Caco-2 (cell line): Measurements from ENCODE around the gene B3GNT4. TPM values are rescaled to one million over a fixed set of nuclear protein-coding genes. Genes with fewer than 3 reads are reported as not detected.
A peak's percentile ranks its signal among the peaks of the same experiment; 100 is the strongest.

Source experiments
- BruUV-seq: library from RNA; stranded (reverse); fragments of 400-500 nt; replicated peaks from 2 replicates; lab custom pipeline; 2021; lab: Mats Ljungman, UMichigan
- CTCF ChIA-PET: fragments of 300-600 bp; sonication (Branson Sonifier 250); formaldehyde crosslinking; loops from one replicate; lab custom pipeline; 2022; ENCODE audit warnings: antibody characterized with exemption; lab: Charles Lee
- POLR2A ChIA-PET: fragments of 300-600 bp; sonication (Branson Sonifier 250); formaldehyde crosslinking; loops from one replicate; lab custom pipeline; 2022; ENCODE audit warnings: antibody characterized with exemption; lab: Charles Lee
- DNase-seq, 2 experiments: peaks; one replicate each; pipeline versions ENCODE4 v3.0.0 to v3.0.0-alpha.2; 2020 to 2022
- H3K27me3 ChIP-seq: replicated peaks from 2 replicates; pipeline ENCODE4 v1.6.0; 2011; ENCODE audit warnings: low read length; ENCODE audit not compliant: control insufficient read depth, insufficient read depth
- H3K36me3 ChIP-seq: 2 replicates; pipeline ENCODE4 v1.5.1; 2011; ENCODE audit warnings: low read length; ENCODE audit not compliant: control insufficient read depth, insufficient read depth
- H3K4me1 ChIP-seq: fragments of 250-450 bp; sonication (Bioruptor Pico); 2 replicates; pipeline ENCODE4 v1.5.1; 2020; ENCODE audit warnings: mild to moderate bottlenecking
- H3K4me3 ChIP-seq: 2 replicates; pipeline ENCODE4 v1.5.1; 2011; ENCODE audit warnings: low read depth, mild to moderate bottlenecking, control low read depth, low read length
- H3K9me3 ChIP-seq: fragments of 250-450 bp; sonication (Bioruptor Pico); 2 replicates; pipeline ENCODE4 v1.5.1; 2020; ENCODE audit warnings: mild to moderate bottlenecking, moderate library complexity
- H3K27ac Mint-ChIP-seq: one replicate; pipeline ENCODE4 v1.8.0; 2022; ENCODE audit warnings: mixed read lengths; ENCODE audit not compliant: unreplicated experiment
- H3K27me3 Mint-ChIP-seq: one replicate; pipeline ENCODE4 v1.8.0; 2022; ENCODE audit warnings: mixed read lengths; ENCODE audit not compliant: insufficient read depth, unreplicated experiment
- H3K36me3 Mint-ChIP-seq: one replicate; pipeline ENCODE4 v1.8.0; 2022; ENCODE audit warnings: mild to moderate bottlenecking, mixed read lengths; ENCODE audit not compliant: insufficient read depth, unreplicated experiment
- H3K4me1 Mint-ChIP-seq: one replicate; pipeline ENCODE4 v1.8.0; 2022; ENCODE audit warnings: low read depth, mixed read lengths; ENCODE audit not compliant: unreplicated experiment
- H3K4me3 Mint-ChIP-seq: one replicate; pipeline ENCODE4 v1.8.0; 2022; ENCODE audit warnings: mild to moderate bottlenecking, moderate library complexity, mixed read lengths; ENCODE audit not compliant: unreplicated experiment
- H3K9me3 Mint-ChIP-seq: one replicate; pipeline ENCODE4 v1.8.0; 2022; ENCODE audit warnings: mixed read lengths; ENCODE audit not compliant: unreplicated experiment
- intact Hi-C: fragments of 100-400 bp; cut with micrococcal nuclease; formaldehyde crosslinking; loops from one replicate; pipeline ENCODE4 v1.10.0; 2022; ENCODE audit not compliant: unreplicated experiment
- total RNA-seq: library from RNA; stranded (reverse); gene quantifications from 2 replicates; pipeline ENCODE4 v1.2.3, GENCODE V29; 2022
- TF ChIP-seq, protein P1 (sequence below), 2 experiments: fragments of 200-600 bp in 1 of 2; IDR thresholded peaks; 1 replicate in 1 of 2; 2 replicates in 1 of 2; pipeline versions ENCODE4 v1.5.1 to v1.8.0; 2011 to 2022; ENCODE audit warnings: antibody characterized with exemption in 1 of 2, control low read depth in 1 of 2, inconsistent platforms in 1 of 2, low read depth in 1 of 2, low read length in 1 of 2, mild to moderate bottlenecking in 1 of 2, moderate library complexity in 1 of 2; ENCODE audit not compliant: insufficient read depth in 1 of 2, severe bottlenecking in 1 of 2, unreplicated experiment in 1 of 2

B3GNT4 gene
- total RNA-seq, 1 experiment from 2014 or later: 2.2 TPM

- no peaks in the 10 kb centered on the region for H3K4me1 Mint-ChIP-seq
- POLR2A ChIA-PET: interaction anchor here (0.6 kb wide), 1 partner anchor 12 kb away, joined by 3 read pairs; the partner anchor contains the start of gene B3GNT4
These were observed 12.5 kb upstream of the B3GNT4 start for GRCh38 chr12:122190842-122191668.

GRCh38 chr12:122192441-122192840 is 11.1 kb upstream of the B3GNT4 start:
- DNase-seq: no peak
- CTCF ChIA-PET: interaction anchor here (1.4 kb wide), 2 partner anchors 34 to 62 kb away, joined by 3 read pairs; no protein-coding TSS in a partner anchor
- H3K4me3 ChIP-seq: no peak overlapping the region
- intact Hi-C loops: no loop called here
- H3K4me1 ChIP-seq: no peaks in the 10 kb centered on the region
- no peaks in the 10 kb centered on the region for H3K27me3 ChIP-seq
- TF ChIP-seq, protein P1, sequence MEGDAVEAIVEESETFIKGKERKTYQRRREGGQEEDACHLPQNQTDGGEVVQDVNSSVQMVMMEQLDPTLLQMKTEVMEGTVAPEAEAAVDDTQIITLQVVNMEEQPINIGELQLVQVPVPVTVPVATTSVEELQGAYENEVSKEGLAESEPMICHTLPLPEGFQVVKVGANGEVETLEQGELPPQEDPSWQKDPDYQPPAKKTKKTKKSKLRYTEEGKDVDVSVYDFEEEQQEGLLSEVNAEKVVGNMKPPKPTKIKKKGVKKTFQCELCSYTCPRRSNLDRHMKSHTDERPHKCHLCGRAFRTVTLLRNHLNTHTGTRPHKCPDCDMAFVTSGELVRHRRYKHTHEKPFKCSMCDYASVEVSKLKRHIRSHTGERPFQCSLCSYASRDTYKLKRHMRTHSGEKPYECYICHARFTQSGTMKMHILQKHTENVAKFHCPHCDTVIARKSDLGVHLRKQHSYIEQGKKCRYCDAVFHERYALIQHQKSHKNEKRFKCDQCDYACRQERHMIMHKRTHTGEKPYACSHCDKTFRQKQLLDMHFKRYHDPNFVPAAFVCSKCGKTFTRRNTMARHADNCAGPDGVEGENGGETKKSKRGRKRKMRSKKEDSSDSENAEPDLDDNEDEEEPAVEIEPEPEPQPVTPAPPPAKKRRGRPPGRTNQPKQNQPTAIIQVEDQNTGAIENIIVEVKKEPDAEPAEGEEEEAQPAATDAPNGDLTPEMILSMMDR (IDR thresholded peaks at IDR 0.05; ENCODE audit: insufficient read depth in 1 of 2, low read depth in 1 of 2, low read length in 1 of 2, severe bottlenecking in 1 of 2, unreplicated experiment in 1 of 2): no peak
- no TSS peak for BruUV-seq
- no peaks in the 10 kb centered on the region for H3K4me1 Mint-ChIP-seq
- H3K4me3 Mint-ChIP-seq: no peak overlapping the region
- H3K9me3 ChIP-seq: no peaks in the 10 kb centered on the region
- H3K36me3 ChIP-seq: no peaks in the 10 kb centered on the region
- peaks cover 9% of the 10 kb centered on the region for H3K9me3 Mint-ChIP-seq
- POLR2A ChIA-PET: no interaction called here
- no peak overlapping the region for H3K27ac Mint-ChIP-seq
- H3K27me3 Mint-ChIP-seq: no peaks in the 10 kb centered on the region
- no peaks in the 10 kb centered on the region for H3K36me3 Mint-ChIP-seq

More at GRCh38 chr12:122190842-122191668, 12.5 kb upstream of the B3GNT4 start:
- peak; percentile 81 to 88 for DNase-seq
- no peak overlapping the region for H3K4me3 ChIP-seq
- Mint-ChIP-seq H3K4me3 (no peak overlapping the region), H3K27ac (no peak overlapping the region), H3K36me3 (no peaks in the 10 kb centered on the region), H3K27me3 (no peaks in the 10 kb centered on the region), H3K9me3 (peaks cover 8% of the 10 kb centered on the region)
- TF ChIP-seq, protein P1 (IDR thresholded peaks at IDR 0.05; ENCODE audit: insufficient read depth in 1 of 2, low read depth in 1 of 2, low read length in 1 of 2, severe bottlenecking in 1 of 2, unreplicated experiment in 1 of 2): peak; percentile 88 to 91
- no TSS peak for BruUV-seq
- no peaks in the 10 kb centered on the region for H3K4me1 ChIP-seq
- intact Hi-C loops: loop anchor here (1.0 to 2.0 kb wide), 3 partner anchors 31 to 136 kb away; no protein-coding TSS in a partner anchor
- H3K36me3 ChIP-seq: no peaks in the 10 kb centered on the region
- H3K9me3 ChIP-seq: no peaks in the 10 kb centered on the region
- no peaks in the 10 kb centered on the region for H3K27me3 ChIP-seq
- CTCF ChIA-PET: interaction anchor here (0.5 to 1.2 kb wide), 15 partner anchors 8 to 144 kb away, joined by 3 to 11 read pairs (median 4); partner anchors contain the start of genes B3GNT4 and LRRC43

DNA sequence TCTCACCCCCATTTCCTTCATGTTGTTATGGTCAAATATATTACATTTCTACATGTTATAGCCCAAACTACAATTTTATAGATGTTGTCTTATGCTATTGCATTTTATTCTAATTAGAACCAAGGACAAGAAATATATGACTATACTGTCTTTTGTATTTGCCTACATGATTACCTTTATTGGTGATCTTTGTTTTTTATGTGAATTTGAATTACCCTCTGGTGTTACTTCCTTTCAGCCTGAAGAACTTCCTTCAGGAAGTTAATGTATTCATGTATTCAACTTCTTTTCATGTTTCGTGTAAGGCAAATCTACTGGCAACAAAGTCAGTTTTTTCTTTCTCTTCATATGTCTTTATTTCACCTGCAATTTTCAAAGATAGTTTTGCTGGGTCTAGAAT is 8.7 kb upstream of the B3GNT4 start:
- DNase-seq: no peak
- ChIA-PET CTCF (no interaction called here), POLR2A (no interaction called here)
- intact Hi-C loops: no loop called here
- Histone ChIP-seq H3K4me1 (no peaks in the 10 kb centered on the region), H3K36me3 (no peaks in the 10 kb centered on the region), H3K4me3 (no peak overlapping the region), H3K9me3 (no peaks in the 10 kb centered on the region), H3K27me3 (no peaks in the 10 kb centered on the region)
- H3K27me3 Mint-ChIP-seq: no peaks in the 10 kb centered on the region
- H3K9me3 Mint-ChIP-seq: peaks cover 9% of the 10 kb centered on the region
- no peaks in the 10 kb centered on the region for H3K4me1 Mint-ChIP-seq
- no TSS peak for BruUV-seq
- TF ChIP-seq, protein P1 (IDR thresholded peaks at IDR 0.05; ENCODE audit: insufficient read depth in 1 of 2, low read depth in 1 of 2, low read length in 1 of 2, severe bottlenecking in 1 of 2, unreplicated experiment in 1 of 2): no peak
- no peak overlapping the region for H3K4me3 Mint-ChIP-seq
- no peaks in the 10 kb centered on the region for H3K36me3 Mint-ChIP-seq
- H3K27ac Mint-ChIP-seq: no peak overlapping the region
